ENCODE measurements around the gene P4HB.

- TF ChIP-seq CTCF (IDR thresholded peaks at IDR 0.05; ENCODE audit: low read length) (no peak), EZH2 (optimal IDR thresholded peaks at IDR 0.05; ENCODE audit: low read depth, low read length) (peak; percentile 82)
Observed at GRCh38 chr17:81804559-81805399, 55.6 kb downstream of the P4HB start.
